Vagina (tissue), 2 donors: Measurements from ENCODE around the gene CARD8.

Experiments
- POLR2A ChIP-seq, 2 donors: fragments of 450-650 bp; IDR thresholded peaks; one replicate each; pipeline ENCODE4 v1.6.1; 2017; ENCODE audit warnings: antibody characterized with exemption in 2 of 2, mild to moderate bottlenecking in 2 of 2, moderate library complexity in 2 of 2
- POLR2AphosphoS5 ChIP-seq, 2 donors: sonication (generic); formaldehyde crosslinking; IDR thresholded peaks; one replicate each; pipeline ENCODE4 v1.9.0; 2017; ENCODE audit warnings: antibody characterized with exemption in 2 of 2, mild to moderate bottlenecking in 2 of 2, low read depth in 1 of 2; ENCODE audit not compliant: insufficient read depth in 1 of 2

DNA sequence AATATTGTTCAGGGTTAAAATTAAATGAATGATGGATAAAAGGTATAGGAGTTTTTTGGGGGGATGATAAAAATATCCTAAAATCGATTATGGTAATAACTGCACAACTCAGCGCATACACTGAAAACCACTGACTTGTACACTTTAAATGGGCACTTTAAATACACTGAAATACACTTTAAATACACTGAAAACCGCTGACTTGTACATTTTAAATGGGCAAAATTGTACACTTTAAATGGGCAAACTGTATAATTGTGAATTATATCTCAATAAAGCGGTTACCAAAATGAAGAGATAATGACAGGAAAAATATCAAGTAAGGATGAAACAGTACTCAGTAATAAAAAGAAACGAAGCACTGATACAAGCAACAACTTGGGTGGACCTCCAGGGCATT, 87.0 kb downstream of the CARD8 start:
- TF ChIP-seq POLR2A (IDR thresholded peaks at IDR 0.05) (no peak), POLR2AphosphoS5 (IDR thresholded peaks at IDR 0.05; ENCODE audit: insufficient read depth in 1 of 2, low read depth in 1 of 2) (no peak)
